ENCODE measurements around the gene NTNG1. TPM values are rescaled to one million over a fixed set of nuclear protein-coding genes. Genes with fewer than 3 reads are reported as not detected.

NTNG1 gene
- total RNA-seq, 1 donor from 2014 or later: 8.1 TPM

- Histone ChIP-seq H3K4me1 (ENCODE audit: insufficient read depth, low read length) (no peaks in the 10 kb centered on the region), H3K79me2 (ENCODE audit: insufficient read depth, low read length) (no peaks in the 10 kb centered on the region), H3K4me2 (ENCODE audit: low read length) (no peak overlapping the region), H3K36me3 (ENCODE audit: insufficient read depth, low read length) (no peaks in the 10 kb centered on the region), H4K20me1 (ENCODE audit: insufficient read depth, low read length) (no peaks in the 10 kb centered on the region), H3K9ac (ENCODE audit: low read length) (no peak overlapping the region), H3K27me3 (ENCODE audit: insufficient read depth, low read length) (no peaks in the 10 kb centered on the region), H3K9me3 (ENCODE audit: insufficient read depth, low read depth, low read length) (no peaks in the 10 kb centered on the region), H2AFZ (ENCODE audit: low read depth, low read length) (no peak overlapping the region), H3K4me3 (ENCODE audit: insufficient read depth, low read depth, low read length) (no peak overlapping the region), H3K27ac (ENCODE audit: low read depth, low read length) (no peak overlapping the region)
- Mint-ChIP-seq H3K4me1 (ENCODE audit: low read depth, unreplicated experiment) (no peaks in the 10 kb centered on the region), H3K27ac (ENCODE audit: unreplicated experiment) (no peak overlapping the region), H3K36me3 (ENCODE audit: low read depth, unreplicated experiment) (no peaks in the 10 kb centered on the region), H3K27me3 (ENCODE audit: low read depth, unreplicated experiment) (no peaks in the 10 kb centered on the region), H3K4me3 (ENCODE audit: unreplicated experiment) (no peak overlapping the region), H3K9me3 (ENCODE audit: unreplicated experiment) (no peaks in the 10 kb centered on the region)
- TF ChIP-seq CTCF (IDR thresholded peaks at IDR 0.05; ENCODE audit: insufficient read depth, low read depth, low read length): no peak
- no peak for TF ChIP-seq EZH2 (IDR thresholded peaks at IDR 0.05; ENCODE audit: insufficient read depth, low read length)
- FAIRE-seq (no peak), DNase-seq (ENCODE audit: low read depth) (no peak)
Observed at GRCh38 chr1:107123741-107124140, 17.1 kb upstream of the NTNG1 start.

GRCh38 chr1:107124694-107125093 lies 16.1 kb upstream of the NTNG1 start:
- no peak overlapping the region for H3K4me3 Mint-ChIP-seq (ENCODE audit: unreplicated experiment)
- no peaks in the 10 kb centered on the region for H3K27me3 ChIP-seq (ENCODE audit: insufficient read depth, low read length)
- no peaks in the 10 kb centered on the region for H3K9me3 Mint-ChIP-seq (ENCODE audit: unreplicated experiment)
- TF ChIP-seq CTCF (IDR thresholded peaks at IDR 0.05; ENCODE audit: insufficient read depth, low read depth, low read length): no peak
- no peak for TF ChIP-seq EZH2 (IDR thresholded peaks at IDR 0.05; ENCODE audit: insufficient read depth, low read length)
- H3K79me2 ChIP-seq (ENCODE audit: insufficient read depth, low read length): no peaks in the 10 kb centered on the region
- no peaks in the 10 kb centered on the region for H3K27me3 Mint-ChIP-seq (ENCODE audit: low read depth, unreplicated experiment)
- DNase-seq (ENCODE audit: low read depth) (no peak), FAIRE-seq (no peak)
- no peaks in the 10 kb centered on the region for H3K36me3 Mint-ChIP-seq (ENCODE audit: low read depth, unreplicated experiment)
- H4K20me1 ChIP-seq (ENCODE audit: insufficient read depth, low read length): no peaks in the 10 kb centered on the region
- no peak overlapping the region for H3K4me3 ChIP-seq (ENCODE audit: insufficient read depth, low read depth, low read length)
- H3K4me1 Mint-ChIP-seq (ENCODE audit: low read depth, unreplicated experiment): no peaks in the 10 kb centered on the region
- H3K9me3 ChIP-seq (ENCODE audit: insufficient read depth, low read depth, low read length): no peaks in the 10 kb centered on the region
- no peak overlapping the region for H3K27ac ChIP-seq (ENCODE audit: low read depth, low read length)
- no peak overlapping the region for H2AFZ ChIP-seq (ENCODE audit: low read depth, low read length)
- H3K27ac Mint-ChIP-seq (ENCODE audit: unreplicated experiment): no peak overlapping the region
- H3K9ac ChIP-seq (ENCODE audit: low read length): no peak overlapping the region
- no peak overlapping the region for H3K4me2 ChIP-seq (ENCODE audit: low read length)
- no peaks in the 10 kb centered on the region for H3K4me1 ChIP-seq (ENCODE audit: insufficient read depth, low read length)
- H3K36me3 ChIP-seq (ENCODE audit: insufficient read depth, low read length): no peaks in the 10 kb centered on the region

- no peak overlapping the region for H3K4me3 ChIP-seq (ENCODE audit: insufficient read depth, low read depth, low read length)
- H3K27me3 Mint-ChIP-seq (ENCODE audit: low read depth, unreplicated experiment): no peaks in the 10 kb centered on the region
- H3K4me1 Mint-ChIP-seq (ENCODE audit: low read depth, unreplicated experiment): no peaks in the 10 kb centered on the region
- no peaks in the 10 kb centered on the region for H3K79me2 ChIP-seq (ENCODE audit: insufficient read depth, low read length)
- TF ChIP-seq CTCF (IDR thresholded peaks at IDR 0.05; ENCODE audit: insufficient read depth, low read depth, low read length) (no peak), EZH2 (IDR thresholded peaks at IDR 0.05; ENCODE audit: insufficient read depth, low read length) (no peak)
- H3K4me1 ChIP-seq (ENCODE audit: insufficient read depth, low read length): no peaks in the 10 kb centered on the region
- H3K27me3 ChIP-seq (ENCODE audit: insufficient read depth, low read length): no peaks in the 10 kb centered on the region
- H3K27ac Mint-ChIP-seq (ENCODE audit: unreplicated experiment): no peak overlapping the region
- H3K9ac ChIP-seq (ENCODE audit: low read length): no peak overlapping the region
- no peak overlapping the region for H3K4me3 Mint-ChIP-seq (ENCODE audit: unreplicated experiment)
- no peaks in the 10 kb centered on the region for H4K20me1 ChIP-seq (ENCODE audit: insufficient read depth, low read length)
- no peaks in the 10 kb centered on the region for H3K36me3 Mint-ChIP-seq (ENCODE audit: low read depth, unreplicated experiment)
- H3K9me3 Mint-ChIP-seq (ENCODE audit: unreplicated experiment): no peaks in the 10 kb centered on the region
- no peak for DNase-seq (ENCODE audit: low read depth)
- H3K4me2 ChIP-seq (ENCODE audit: low read length): no peak overlapping the region
- no peak for FAIRE-seq
- no peak overlapping the region for H3K27ac ChIP-seq (ENCODE audit: low read depth, low read length)
- H3K36me3 ChIP-seq (ENCODE audit: insufficient read depth, low read length): no peaks in the 10 kb centered on the region
- no peaks in the 10 kb centered on the region for H3K9me3 ChIP-seq (ENCODE audit: insufficient read depth, low read depth, low read length)
- H2AFZ ChIP-seq (ENCODE audit: low read depth, low read length): no peak overlapping the region
Observed at GRCh38 chr1:107132195-107132594, 8.6 kb upstream of the NTNG1 start.
